Neural crest cell (in vitro differentiated cells): ENCODE data around the gene CDK6. TPM values are rescaled to one million over a fixed set of nuclear protein-coding genes. Genes with fewer than 3 reads are reported as not detected.

Experiments used
- DNase-seq: peaks from one replicate; pipeline ENCODE4 v3.0.0; 2021; ENCODE audit warnings: low read depth, mixed read lengths, low spot score
- H3K27ac Mint-ChIP-seq: one replicate; pipeline ENCODE4 v1.8.0; 2021; ENCODE audit warnings: mild to moderate bottlenecking, mixed read lengths; ENCODE audit not compliant: unreplicated experiment
- H3K27me3 Mint-ChIP-seq: 2 replicates; pipeline ENCODE4 v1.8.0; 2021; ENCODE audit warnings: low read depth, mild to moderate bottlenecking, mixed read lengths
- H3K36me3 Mint-ChIP-seq: 2 replicates; pipeline ENCODE4 v1.8.0; 2021; ENCODE audit warnings: low read depth, mild to moderate bottlenecking, mixed read lengths
- H3K4me1 Mint-ChIP-seq: 2 replicates; pipeline ENCODE4 v1.8.0; 2021; ENCODE audit warnings: mixed read lengths
- H3K4me3 Mint-ChIP-seq: one replicate; pipeline ENCODE4 v1.8.0; 2021; ENCODE audit warnings: mild to moderate bottlenecking, mixed read lengths
- H3K9me3 Mint-ChIP-seq: 2 replicates; pipeline ENCODE4 v1.8.0; 2021; ENCODE audit warnings: mixed read lengths
- CTCF ChIP-seq: fragments of 200-600 bp; sonication (generic); conservative IDR thresholded peaks from 2 replicates; pipeline ENCODE4 v1.5.0; 2021; ENCODE audit warnings: antibody characterized with exemption, mild to moderate bottlenecking
- total RNA-seq: library from RNA; stranded (reverse); gene quantifications from 2 replicates; pipeline ENCODE4 v1.2.1, GENCODE V29; 2021

The CDK6 gene
- total RNA-seq, 1 donor from 2014 or later = 42.9 TPM

- H3K27ac Mint-ChIP-seq = no peak overlapping the region
Measured at GRCh38 chr7:92815412-92815811, 21.0 kb downstream of the CDK6 start.

GRCh38 chr7:92813390-92814024 lies 22.9 kb downstream of the CDK6 start:
- Mint-ChIP-seq H3K27ac (peak overlapping the region; percentile 78), H3K27me3 (no peaks in the 10 kb centered on the region), H3K4me1 (peaks cover 45% of the 10 kb centered on the region), H3K9me3 (peaks cover 8% of the 10 kb centered on the region), H3K36me3 (peaks cover 17% of the 10 kb centered on the region), H3K4me3 (no peak overlapping the region)
- TF ChIP-seq CTCF = no peak
- no peak for DNase-seq

More at GRCh38 chr7:92815412-92815811, 21.0 kb downstream of the CDK6 start:
- H3K4me3 Mint-ChIP-seq = no peak overlapping the region
- TF ChIP-seq CTCF = no peak
- peaks cover 11% of the 10 kb centered on the region for H3K9me3 Mint-ChIP-seq
- no peaks in the 10 kb centered on the region for H3K27me3 Mint-ChIP-seq
- H3K4me1 Mint-ChIP-seq = peaks cover 39% of the 10 kb centered on the region
- peaks cover 28% of the 10 kb centered on the region for H3K36me3 Mint-ChIP-seq
- no peak for DNase-seq

GRCh38 chr7:92811158-92811557 lies 25.2 kb downstream of the CDK6 start:
- no peak for TF ChIP-seq CTCF
- H3K4me1 Mint-ChIP-seq = peaks cover 54% of the 10 kb centered on the region
- H3K27ac Mint-ChIP-seq = no peak overlapping the region

GRCh38 chr7:92809760-92810573 lies 26.4 kb downstream of the CDK6 start:
- H3K4me3 Mint-ChIP-seq = peak overlapping the region; percentile 2
- H3K27ac Mint-ChIP-seq = peak overlapping the region; percentile 20

More at GRCh38 chr7:92811158-92811557, 25.2 kb downstream of the CDK6 start:
- H3K9me3 Mint-ChIP-seq = peaks cover 8% of the 10 kb centered on the region
- DNase-seq = no peak
- H3K4me3 Mint-ChIP-seq = no peak overlapping the region
- H3K27me3 Mint-ChIP-seq = no peaks in the 10 kb centered on the region
- H3K36me3 Mint-ChIP-seq = peaks cover 17% of the 10 kb centered on the region

GRCh38 chr7:92809397-92809759 lies 27.0 kb downstream of the CDK6 start:
- no peak overlapping the region for H3K4me3 Mint-ChIP-seq

More at GRCh38 chr7:92809760-92810573, 26.4 kb downstream of the CDK6 start:
- Mint-ChIP-seq H3K4me1 (peaks cover 46% of the 10 kb centered on the region), H3K36me3 (peaks cover 6% of the 10 kb centered on the region), H3K27me3 (no peaks in the 10 kb centered on the region), H3K9me3 (no peaks in the 10 kb centered on the region)
- TF ChIP-seq CTCF = no peak
- DNase-seq = no peak

More at GRCh38 chr7:92809397-92809759, 27.0 kb downstream of the CDK6 start:
- H3K36me3 Mint-ChIP-seq = peaks cover 4% of the 10 kb centered on the region
- no peak for DNase-seq
- H3K9me3 Mint-ChIP-seq = no peaks in the 10 kb centered on the region
- H3K4me1 Mint-ChIP-seq = peaks cover 46% of the 10 kb centered on the region
- H3K27ac Mint-ChIP-seq = peak overlapping the region; percentile 20
- no peak for TF ChIP-seq CTCF
- no peaks in the 10 kb centered on the region for H3K27me3 Mint-ChIP-seq
